PC-3 (cell line): ENCODE measurements around the gene PDRG1. TPM values are rescaled to one million over a fixed set of nuclear protein-coding genes. Genes with fewer than 3 reads are reported as not detected.

Experiments used
- ATAC-seq: fragments of 200-7000 bp; cut with Tn5 transposase; 2 replicates; pipeline ENCODE4 v1.9.1; 2020; ENCODE audit warnings: mild to moderate bottlenecking, moderate library complexity
- BruUV-seq: library from RNA; stranded (reverse); fragments of 400-500 nt; replicated peaks from 2 replicates; lab custom pipeline; 2021; lab: Mats Ljungman, UMichigan
- CTCF ChIA-PET: fragments of 300-600 bp; sonication (Branson Sonifier 250); formaldehyde crosslinking; loops from one replicate; lab custom pipeline; 2022; ENCODE audit warnings: antibody characterized with exemption; lab: Charles Lee
- POLR2A ChIA-PET: fragments of 300-600 bp; sonication (Branson Sonifier 250); formaldehyde crosslinking; loops from one replicate; lab custom pipeline; 2022; ENCODE audit warnings: antibody characterized with exemption; ENCODE audit not compliant: unreplicated experiment; lab: Charles Lee
- DNase-seq: peaks from one replicate; pipeline ENCODE4 v3.0.0-alpha.2; 2015
- H2AFZ ChIP-seq: fragments of 300-600 bp; sonication (generic); 2 replicates; pipeline ENCODE4 v1.6.0; 2016; ENCODE audit warnings: antibody characterized with exemption, low read length
- H3F3A ChIP-seq: fragments of 300-600 bp; sonication (generic); one replicate; pipeline ENCODE4 v1.6.0; 2017; ENCODE audit warnings: antibody characterized with exemption, low read length, control low read depth, mild to moderate bottlenecking; ENCODE audit not compliant: unreplicated experiment
- H3K27ac ChIP-seq: fragments of 300-600 bp; sonication (generic); 2 replicates; pipeline ENCODE4 v1.5.1; 2016; ENCODE audit warnings: mild to moderate bottlenecking, low read length
- H3K27me3 ChIP-seq: fragments of 300-600 bp; sonication (generic); 2 replicates; pipeline ENCODE4 v1.6.1; 2016; ENCODE audit warnings: low read length, mixed read lengths
- H3K36me3 ChIP-seq: fragments of 300-600 bp; sonication (generic); 2 replicates; pipeline ENCODE4 v1.6.1; 2016; ENCODE audit warnings: low read depth, mixed run types, low read length, mixed read lengths
- H3K4me1 ChIP-seq: fragments of 300-600 bp; sonication (generic); 2 replicates; pipeline ENCODE4 v1.5.1; 2016; ENCODE audit warnings: low read length; ENCODE audit not compliant: insufficient read depth
- H3K4me2 ChIP-seq: fragments of 300-600 bp; sonication (generic); 2 replicates; pipeline ENCODE4 v1.6.0; 2016; ENCODE audit warnings: low read length
- H3K4me3 ChIP-seq: fragments of 300-600 bp; sonication (generic); 2 replicates; pipeline ENCODE4 v1.5.1; 2016; ENCODE audit warnings: mild to moderate bottlenecking, low read length, mixed read lengths
- H3K79me2 ChIP-seq: fragments of 300-600 bp; sonication (generic); 2 replicates; pipeline ENCODE4 v1.6.1; 2017; ENCODE audit warnings: low read length, mixed read lengths
- H3K9ac ChIP-seq: fragments of 300-600 bp; sonication (generic); 2 replicates; pipeline ENCODE4 v1.6.0; 2016; ENCODE audit warnings: mild to moderate bottlenecking, low read length
- H3K9me2 ChIP-seq: fragments of 300-600 bp; sonication (generic); replicated peaks from 2 replicates; pipeline ENCODE4 v1.6.1; 2016; ENCODE audit warnings: mixed run types, low read length, mixed read lengths
- H3K9me3 ChIP-seq: fragments of 300-600 bp; sonication (generic); 2 replicates; pipeline ENCODE4 v1.6.1; 2016; ENCODE audit warnings: low read length, mixed read lengths
- H4K20me1 ChIP-seq: fragments of 300-600 bp; sonication (generic); 2 replicates; pipeline ENCODE4 v1.6.1; 2016; ENCODE audit warnings: low read length, mixed read lengths
- EZH2 ChIP-seq: fragments of 300-600 bp; sonication (generic); IDR thresholded peaks from one replicate; pipeline ENCODE4 v1.6.1; 2017; ENCODE audit warnings: antibody characterized with exemption, mild to moderate bottlenecking, low read length; ENCODE audit not compliant: unreplicated experiment
- EZH2phosphoT487 ChIP-seq: fragments of 300-600 bp; sonication (generic); IDR thresholded peaks from 2 replicates; pipeline ENCODE4 v1.6.1; 2018; ENCODE audit warnings: mild to moderate bottlenecking, antibody characterized with exemption, low read length, borderline replicate concordance
- intact Hi-C: fragments of 100-400 bp; cut with micrococcal nuclease; formaldehyde crosslinking; loops from 2 replicates; pipeline ENCODE4 v1.9.0; 2023
- total RNA-seq: library from RNA; depleted of rRNA; stranded (reverse); fragments of >200 nt; gene quantifications from 2 replicates; pipeline ENCODE4 v1.2.3, GENCODE V29; 2014
- TF ChIP-seq, protein P1 (sequence below): fragments of 300-600 bp; sonication (generic); conservative IDR thresholded peaks from 2 replicates; pipeline ENCODE4 v1.5.1; 2017; ENCODE audit warnings: antibody characterized with exemption, low read depth, mild to moderate bottlenecking, low read length

PDRG1 gene
- total RNA-seq, 1 experiment from 2014 or later: 12.3 TPM

DNA sequence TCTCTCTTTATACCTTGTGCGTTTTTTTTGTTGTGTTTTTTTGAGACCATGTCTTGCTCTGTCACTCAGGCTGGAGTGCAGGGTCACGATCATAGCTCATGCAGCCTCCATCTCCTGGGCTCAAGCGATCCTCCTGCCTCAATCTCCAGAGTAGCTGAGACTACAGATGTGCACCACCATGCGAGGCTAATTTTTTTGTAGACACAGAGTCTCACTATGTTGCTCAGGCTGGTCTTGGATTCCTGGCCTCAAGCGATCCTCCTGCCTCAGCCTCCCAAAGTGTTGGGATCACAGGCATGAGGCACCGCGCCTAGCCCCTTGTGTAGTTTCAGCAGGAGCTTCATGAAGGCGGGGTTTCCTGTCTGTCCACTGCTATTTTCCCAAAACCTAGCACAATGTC is 27.3 kb downstream of the PDRG1 start:
- Histone ChIP-seq H3K9me2 (no peaks in the 10 kb centered on the region), H3K9me3 (no peaks in the 10 kb centered on the region), H3F3A (no peaks in the 10 kb centered on the region), H3K4me1 (no peaks in the 10 kb centered on the region), H4K20me1 (no peaks in the 10 kb centered on the region), H3K79me2 (no peaks in the 10 kb centered on the region), H3K36me3 (no peaks in the 10 kb centered on the region), H3K27me3 (peaks cover 21% of the 10 kb centered on the region; the same call in 1 of the 2 replicates), H3K27ac (no peak overlapping the region), H3K4me2 (no peak overlapping the region), H3K4me3 (no peak overlapping the region), H3K9ac (no peak overlapping the region), H2AFZ (no peak overlapping the region)
- CTCF ChIA-PET: no interaction called here
- ATAC-seq (no peak), DNase-seq (no peak)
- POLR2A ChIA-PET: no interaction called here
- intact Hi-C loops: no loop called here
- no peak for TF ChIP-seq EZH2
- TF ChIP-seq EZH2phosphoT487: no peak
- TF ChIP-seq, protein P1, sequence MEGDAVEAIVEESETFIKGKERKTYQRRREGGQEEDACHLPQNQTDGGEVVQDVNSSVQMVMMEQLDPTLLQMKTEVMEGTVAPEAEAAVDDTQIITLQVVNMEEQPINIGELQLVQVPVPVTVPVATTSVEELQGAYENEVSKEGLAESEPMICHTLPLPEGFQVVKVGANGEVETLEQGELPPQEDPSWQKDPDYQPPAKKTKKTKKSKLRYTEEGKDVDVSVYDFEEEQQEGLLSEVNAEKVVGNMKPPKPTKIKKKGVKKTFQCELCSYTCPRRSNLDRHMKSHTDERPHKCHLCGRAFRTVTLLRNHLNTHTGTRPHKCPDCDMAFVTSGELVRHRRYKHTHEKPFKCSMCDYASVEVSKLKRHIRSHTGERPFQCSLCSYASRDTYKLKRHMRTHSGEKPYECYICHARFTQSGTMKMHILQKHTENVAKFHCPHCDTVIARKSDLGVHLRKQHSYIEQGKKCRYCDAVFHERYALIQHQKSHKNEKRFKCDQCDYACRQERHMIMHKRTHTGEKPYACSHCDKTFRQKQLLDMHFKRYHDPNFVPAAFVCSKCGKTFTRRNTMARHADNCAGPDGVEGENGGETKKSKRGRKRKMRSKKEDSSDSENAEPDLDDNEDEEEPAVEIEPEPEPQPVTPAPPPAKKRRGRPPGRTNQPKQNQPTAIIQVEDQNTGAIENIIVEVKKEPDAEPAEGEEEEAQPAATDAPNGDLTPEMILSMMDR: no peak
- no TSS peak for BruUV-seq

DNA sequence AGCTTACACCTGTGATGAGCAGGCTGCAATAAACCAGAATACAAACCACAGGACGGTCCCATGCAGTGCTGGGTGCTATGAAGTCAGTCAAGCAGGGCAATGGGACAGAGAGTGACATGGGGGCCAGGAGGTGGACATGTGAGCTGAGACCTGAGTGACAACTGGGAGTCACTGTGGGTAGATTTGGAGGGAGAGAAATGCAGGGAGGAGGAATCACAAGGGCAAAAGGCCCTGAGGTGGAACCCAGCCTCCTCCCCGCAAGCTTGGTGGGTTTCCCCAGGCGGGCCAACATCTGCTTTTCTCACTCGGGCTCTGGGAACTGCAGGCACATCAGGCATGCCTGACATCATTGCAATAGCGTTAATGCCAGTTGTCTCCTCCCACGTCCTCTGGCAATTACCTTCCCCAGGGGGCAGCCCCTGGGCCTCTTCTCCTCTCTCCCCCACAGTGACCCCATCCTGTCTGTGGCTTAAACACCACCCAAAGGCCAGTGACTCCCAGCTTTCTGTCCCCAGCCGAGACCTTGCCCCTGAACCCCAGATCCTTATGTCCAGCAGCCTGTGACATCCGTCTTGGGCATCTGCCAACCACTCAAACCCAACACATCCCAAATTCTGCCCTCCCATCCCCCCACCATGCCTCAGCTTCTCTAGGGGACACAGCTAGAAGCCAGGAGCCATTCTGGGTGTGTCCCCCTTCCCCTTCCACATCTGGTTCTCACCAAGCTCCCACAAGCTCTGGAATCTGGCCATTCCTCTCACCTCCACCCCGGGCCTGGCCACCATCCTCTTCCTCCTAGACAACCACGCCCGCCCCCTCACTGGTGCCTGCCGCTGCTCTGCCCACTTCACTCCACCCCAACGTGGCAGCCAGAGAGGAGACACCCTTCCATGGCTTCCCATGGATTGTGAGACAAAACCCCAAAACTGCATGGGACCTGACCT is 28.2 kb downstream of the PDRG1 start:
- intact Hi-C loops: no loop called here
- Histone ChIP-seq H3K36me3 (no peaks in the 10 kb centered on the region), H3K9me2 (no peaks in the 10 kb centered on the region), H3K79me2 (no peaks in the 10 kb centered on the region), H3K4me3 (no peak overlapping the region), H2AFZ (no peak overlapping the region), H3K9me3 (no peaks in the 10 kb centered on the region), H3K9ac (no peak overlapping the region), H3K4me1 (no peaks in the 10 kb centered on the region), H3K4me2 (no peak overlapping the region), H3K27ac (no peak overlapping the region), H3F3A (no peaks in the 10 kb centered on the region), H4K20me1 (no peaks in the 10 kb centered on the region), H3K27me3 (peaks cover 24% of the 10 kb centered on the region; the same call in 1 of the 2 replicates)
- no peak for DNase-seq
- ATAC-seq: no peak
- ChIA-PET POLR2A (no interaction called here), CTCF (no interaction called here)
- TF ChIP-seq EZH2phosphoT487 (no peak), EZH2 (no peak)
- TF ChIP-seq, protein P1: no peak
- no TSS peak for BruUV-seq

DNA sequence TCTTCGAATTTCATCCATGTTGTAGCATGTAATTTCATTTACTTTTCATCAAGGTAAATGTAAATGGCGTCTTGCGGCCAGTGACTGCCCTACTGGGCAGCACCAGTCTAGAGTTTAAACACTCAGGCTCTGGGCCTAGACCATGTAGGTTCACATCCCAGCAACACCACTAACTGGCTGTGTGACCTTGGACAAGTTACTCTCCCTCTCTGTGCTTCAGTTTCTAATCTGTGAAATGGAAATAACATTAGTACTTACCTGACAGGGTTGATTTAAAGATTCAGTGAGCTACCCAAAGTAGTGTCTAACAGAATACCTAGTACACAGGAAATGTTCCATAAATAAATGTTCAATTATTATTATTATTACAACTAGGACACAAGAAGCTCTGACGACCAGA is 29.3 kb downstream of the PDRG1 start:
- ATAC-seq: no peak
- Histone ChIP-seq H3F3A (no peaks in the 10 kb centered on the region), H3K9me2 (no peaks in the 10 kb centered on the region), H3K4me1 (no peaks in the 10 kb centered on the region), H3K9me3 (no peaks in the 10 kb centered on the region), H3K4me2 (no peak overlapping the region), H3K27ac (no peak overlapping the region), H3K36me3 (no peaks in the 10 kb centered on the region), H3K9ac (no peak overlapping the region), H3K4me3 (no peak overlapping the region), H3K27me3 (peaks cover 23% of the 10 kb centered on the region; the same call in 1 of the 2 replicates), H4K20me1 (no peaks in the 10 kb centered on the region), H3K79me2 (no peaks in the 10 kb centered on the region), H2AFZ (no peak overlapping the region)
- TF ChIP-seq EZH2phosphoT487 (no peak), EZH2 (no peak)
- TF ChIP-seq, protein P1: no peak
- CTCF ChIA-PET: no interaction called here
- DNase-seq: no peak
- intact Hi-C loops: no loop called here
- no TSS peak for BruUV-seq
- POLR2A ChIA-PET: no interaction called here
